GM21576 (cell line): ENCODE results near the gene RNF186.
"Not testable (repeated sequence)": the region's sequence is repeated elsewhere in the genome, so short reads cannot be mapped to it uniquely, and the experiment has no call there.

Experiments
- ATAC-seq: cut with Tn5 transposase; IDR thresholded peaks from one replicate; pipeline ENCODE4 v1.9.1; 2021; ENCODE audit warnings: mild to moderate bottlenecking, moderate library complexity; ENCODE audit not compliant: unreplicated experiment

RNF186 gene

GRCh38 chr1:19797827-19798226 is 17.3 kb downstream of the RNF186 start:
- ATAC-seq, result no peak

GRCh38 chr1:19794583-19794982 is 20.5 kb downstream of the RNF186 start:
- no peak for ATAC-seq

- ATAC-seq, result no peak
Observed at GRCh38 chr1:19793360-19794046, 21.6 kb downstream of the RNF186 start.

- no peak for ATAC-seq
Observed at GRCh38 chr1:19792237-19793002, 22.7 kb downstream of the RNF186 start.

- not testable (repeated sequence) for ATAC-seq
Observed at GRCh38 chr1:19790061-19790975, 24.8 kb downstream of the RNF186 start.

GRCh38 chr1:19786988-19787423 is 28.1 kb downstream of the RNF186 start:
- ATAC-seq, result no peak

GRCh38 chr1:19785660-19786059 is 29.4 kb downstream of the RNF186 start:
- ATAC-seq, result no peak

GRCh38 chr1:19780267-19780877 is 34.7 kb downstream of the RNF186 start:
- ATAC-seq, result no peak

GRCh38 chr1:19776933-19777332 is 38.1 kb downstream of the RNF186 start:
- ATAC-seq, result no peak

- ATAC-seq, result no peak
Observed at GRCh38 chr1:19776287-19776686, 38.8 kb downstream of the RNF186 start.

- no peak for ATAC-seq
Observed at GRCh38 chr1:19775831-19776230, 39.3 kb downstream of the RNF186 start.

GRCh38 chr1:19775317-19775716 is 39.8 kb downstream of the RNF186 start:
- ATAC-seq, result no peak

GRCh38 chr1:19774180-19774785 is 40.8 kb downstream of the RNF186 start:
- no peak for ATAC-seq

- ATAC-seq, result no peak
Observed at GRCh38 chr1:19773485-19773884, 41.6 kb downstream of the RNF186 start.

- no peak for ATAC-seq
Observed at GRCh38 chr1:19772053-19772452, 43.0 kb downstream of the RNF186 start.

GRCh38 chr1:19771350-19771749 is 43.7 kb downstream of the RNF186 start:
- ATAC-seq, result no peak

- no peak for ATAC-seq
Observed at GRCh38 chr1:19770436-19771190, 44.5 kb downstream of the RNF186 start.

- ATAC-seq, result no peak
Observed at GRCh38 chr1:19769211-19769932, 45.7 kb downstream of the RNF186 start.
